ENCODE measurements around the gene SMC3. TPM values are rescaled to one million over a fixed set of nuclear protein-coding genes. Genes with fewer than 3 reads are reported as not detected.

Gene SMC3
- total and polyA plus RNA-seq, 2 experiments from 2014 or later, result 40.8 to 53.5 TPM

GRCh38 chr10:110549211-110549610 is 18.3 kb upstream of the SMC3 start:
- Histone ChIP-seq H3K79me2 (no peaks in the 10 kb centered on the region), H4K20me1 (ENCODE audit: insufficient read depth, poor library complexity, severe bottlenecking) (no peaks in the 10 kb centered on the region), H3K4me3 (no peak overlapping the region), H3K4me1 (ENCODE audit: insufficient read depth) (no peaks in the 10 kb centered on the region), H3K27me3 (peaks cover 11% of the 10 kb centered on the region), H3K9me2 (replicated peaks; ENCODE audit: insufficient read depth) (no peaks in the 10 kb centered on the region), H3K36me3 (replicated peaks; ENCODE audit: insufficient read depth, low read depth) (no peaks in the 10 kb centered on the region), H3K4me2 (no peak overlapping the region), H2AFZ (no peak overlapping the region), H3K9me3 (ENCODE audit: low read depth) (no peaks in the 10 kb centered on the region), H3K27ac (no peak overlapping the region)
- DNase-seq (ENCODE audit: low spot score), result no peak
- WGBS (ENCODE audit: low lambda C conversion rate, missing lambda C conversion rate), result 81% methylated on average over 5 of the region's 5 CpGs
- TF ChIP-seq, protein P1, sequence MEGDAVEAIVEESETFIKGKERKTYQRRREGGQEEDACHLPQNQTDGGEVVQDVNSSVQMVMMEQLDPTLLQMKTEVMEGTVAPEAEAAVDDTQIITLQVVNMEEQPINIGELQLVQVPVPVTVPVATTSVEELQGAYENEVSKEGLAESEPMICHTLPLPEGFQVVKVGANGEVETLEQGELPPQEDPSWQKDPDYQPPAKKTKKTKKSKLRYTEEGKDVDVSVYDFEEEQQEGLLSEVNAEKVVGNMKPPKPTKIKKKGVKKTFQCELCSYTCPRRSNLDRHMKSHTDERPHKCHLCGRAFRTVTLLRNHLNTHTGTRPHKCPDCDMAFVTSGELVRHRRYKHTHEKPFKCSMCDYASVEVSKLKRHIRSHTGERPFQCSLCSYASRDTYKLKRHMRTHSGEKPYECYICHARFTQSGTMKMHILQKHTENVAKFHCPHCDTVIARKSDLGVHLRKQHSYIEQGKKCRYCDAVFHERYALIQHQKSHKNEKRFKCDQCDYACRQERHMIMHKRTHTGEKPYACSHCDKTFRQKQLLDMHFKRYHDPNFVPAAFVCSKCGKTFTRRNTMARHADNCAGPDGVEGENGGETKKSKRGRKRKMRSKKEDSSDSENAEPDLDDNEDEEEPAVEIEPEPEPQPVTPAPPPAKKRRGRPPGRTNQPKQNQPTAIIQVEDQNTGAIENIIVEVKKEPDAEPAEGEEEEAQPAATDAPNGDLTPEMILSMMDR (IDR thresholded peaks at IDR 0.05; ENCODE audit: poor library complexity), result no peak
- TF ChIP-seq EZH2phosphoT487 (IDR thresholded peaks at IDR 0.05; ENCODE audit: low read depth, severe bottlenecking, unreplicated experiment) (no peak), EZH2 (IDR thresholded peaks at IDR 0.05; ENCODE audit: borderline replicate concordance) (no peak)

DNA sequence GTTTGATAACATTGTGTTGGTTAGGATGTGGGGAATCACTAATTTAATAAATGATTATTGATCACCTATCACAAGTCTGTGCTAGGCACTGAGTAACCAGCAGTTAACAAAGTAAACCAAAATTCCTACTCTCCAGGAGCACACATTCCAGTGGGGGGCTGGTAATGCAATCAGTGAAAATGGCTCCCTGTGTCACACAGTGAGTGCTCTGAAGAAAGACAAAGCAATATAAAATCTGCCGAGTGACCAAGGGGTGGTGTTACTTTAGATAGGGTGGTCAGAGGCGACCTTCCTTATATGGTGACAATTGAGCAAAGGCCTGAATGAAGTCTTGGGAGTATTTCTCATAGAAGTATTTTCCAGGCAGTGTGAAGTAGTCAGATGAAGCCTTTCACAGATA is 13.6 kb upstream of the SMC3 start:
- 15% methylated on average over 2 of the region's 2 CpGs for WGBS (ENCODE audit: low lambda C conversion rate, missing lambda C conversion rate)
- TF ChIP-seq, protein P1 (IDR thresholded peaks at IDR 0.05; ENCODE audit: poor library complexity), result no peak
- TF ChIP-seq EZH2phosphoT487 (IDR thresholded peaks at IDR 0.05; ENCODE audit: low read depth, severe bottlenecking, unreplicated experiment), result no peak
- TF ChIP-seq EZH2 (IDR thresholded peaks at IDR 0.05; ENCODE audit: borderline replicate concordance), result no peak
- Histone ChIP-seq H3K79me2 (no peaks in the 10 kb centered on the region), H3K27me3 (peaks cover 8% of the 10 kb centered on the region), H3K4me2 (no peak overlapping the region), H4K20me1 (ENCODE audit: insufficient read depth, poor library complexity, severe bottlenecking) (no peaks in the 10 kb centered on the region), H3K4me1 (ENCODE audit: insufficient read depth) (no peaks in the 10 kb centered on the region), H3K36me3 (replicated peaks; ENCODE audit: insufficient read depth, low read depth) (no peaks in the 10 kb centered on the region), H3K9me2 (replicated peaks; ENCODE audit: insufficient read depth) (no peaks in the 10 kb centered on the region), H3K4me3 (no peak overlapping the region), H2AFZ (no peak overlapping the region), H3K27ac (peak overlapping the region; percentile 91), H3K9me3 (ENCODE audit: low read depth) (no peaks in the 10 kb centered on the region)
- no peak for DNase-seq (ENCODE audit: low spot score)

DNA sequence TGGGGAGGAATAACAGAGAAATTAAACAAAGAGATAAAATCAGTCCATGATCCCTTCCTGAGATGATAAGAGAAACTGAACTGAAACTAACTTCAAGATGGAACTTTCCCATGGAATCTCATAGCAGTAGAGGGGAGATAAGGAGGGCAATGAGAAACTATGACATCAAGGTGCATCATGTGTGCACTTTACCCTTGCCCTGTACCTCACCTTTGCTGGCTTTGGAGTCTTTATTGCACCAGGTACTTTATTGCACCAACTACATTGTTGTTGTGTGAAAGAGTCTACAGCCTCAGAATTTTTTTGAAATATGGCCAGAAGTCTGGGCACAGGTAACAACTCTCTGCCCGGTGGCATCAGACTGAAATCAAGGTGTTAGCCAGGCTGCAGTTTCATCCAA is 11.2 kb upstream of the SMC3 start:
- Histone ChIP-seq H3K4me2 (peak overlapping the region; percentile 28), H3K4me1 (ENCODE audit: insufficient read depth) (no peaks in the 10 kb centered on the region), H3K4me3 (no peak overlapping the region), H3K9me2 (replicated peaks; ENCODE audit: insufficient read depth) (no peaks in the 10 kb centered on the region), H3K27me3 (no peaks in the 10 kb centered on the region), H2AFZ (no peak overlapping the region), H3K27ac (peak overlapping the region; percentile 91), H3K79me2 (no peaks in the 10 kb centered on the region), H4K20me1 (ENCODE audit: insufficient read depth, poor library complexity, severe bottlenecking) (no peaks in the 10 kb centered on the region), H3K36me3 (replicated peaks; ENCODE audit: insufficient read depth, low read depth) (no peaks in the 10 kb centered on the region), H3K9me3 (ENCODE audit: low read depth) (no peaks in the 10 kb centered on the region)
- WGBS (ENCODE audit: low lambda C conversion rate, missing lambda C conversion rate), result 65% methylated on average over 1 of the region's 1 CpG
- DNase-seq (ENCODE audit: low spot score), result peak; percentile 70
- TF ChIP-seq, protein P1 (IDR thresholded peaks at IDR 0.05; ENCODE audit: poor library complexity), result no peak
- no peak for TF ChIP-seq EZH2phosphoT487 (IDR thresholded peaks at IDR 0.05; ENCODE audit: low read depth, severe bottlenecking, unreplicated experiment)
- no peak for TF ChIP-seq EZH2 (IDR thresholded peaks at IDR 0.05; ENCODE audit: borderline replicate concordance)

All from hepatocyte (in vitro differentiated cells).